ENCODE measurements around the gene HDAC4.
"Not testable (repeated sequence)": the region's sequence is repeated elsewhere in the genome, so short reads cannot be mapped to it uniquely, and the experiment has no call there.

HDAC4 gene

GRCh38 chr2:239069362-239070333 lies 331.2 kb downstream of the HDAC4 start:
- not testable (repeated sequence) for DNase-seq

GRCh38 chr2:239068411-239068810 lies 332.4 kb downstream of the HDAC4 start:
- no peak for DNase-seq

GRCh38 chr2:239067196-239067865 lies 333.5 kb downstream of the HDAC4 start:
- DNase-seq = no peak

- no peak for DNase-seq
Measured at GRCh38 chr2:239066597-239066996, 334.2 kb downstream of the HDAC4 start.

DNA sequence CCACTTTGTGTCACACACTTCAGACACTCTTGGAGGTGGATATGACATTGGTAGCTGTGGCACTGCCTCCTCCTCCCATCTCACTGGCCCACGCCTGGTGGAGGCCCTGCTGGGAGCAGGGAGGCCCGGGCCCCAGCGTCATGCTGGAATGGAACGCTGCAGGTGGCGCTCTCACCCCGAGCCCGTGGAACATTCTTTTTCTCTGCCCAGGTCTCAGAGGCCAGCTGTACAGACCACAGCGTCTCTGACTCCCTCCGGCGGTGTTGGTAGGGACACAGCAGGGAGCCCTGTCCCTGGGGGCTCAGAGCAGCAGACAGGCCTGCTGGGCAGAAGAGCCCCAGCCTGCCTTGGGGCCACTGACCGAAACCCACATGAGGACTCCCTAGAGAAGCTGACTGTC lies 334.9 kb downstream of the HDAC4 start:
- no peak for DNase-seq

GRCh38 chr2:239065537-239065936 lies 335.3 kb downstream of the HDAC4 start:
- DNase-seq = no peak

GRCh38 chr2:239064891-239065290 lies 335.9 kb downstream of the HDAC4 start:
- no peak for DNase-seq

DNA sequence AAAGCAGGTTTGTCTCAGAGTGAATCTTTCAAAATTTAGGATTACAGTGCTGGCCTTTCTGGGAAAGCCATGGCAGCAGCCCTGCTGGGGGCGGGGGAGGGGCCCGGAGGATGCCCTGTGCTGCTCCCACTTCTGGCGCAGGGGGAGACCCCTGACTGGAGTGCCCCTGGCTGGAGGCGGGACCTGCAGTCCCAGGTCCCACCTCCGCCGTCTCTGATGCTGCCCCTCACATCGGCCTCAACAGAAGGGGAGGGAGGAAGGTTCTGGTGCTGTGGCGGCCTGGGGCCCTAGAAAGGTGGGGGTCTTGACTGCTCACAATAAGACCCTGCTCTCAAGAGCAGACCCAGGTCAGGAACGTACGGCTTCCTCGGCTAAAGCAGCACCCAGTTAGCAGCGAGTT lies 336.6 kb downstream of the HDAC4 start:
- no peak for DNase-seq

DNA sequence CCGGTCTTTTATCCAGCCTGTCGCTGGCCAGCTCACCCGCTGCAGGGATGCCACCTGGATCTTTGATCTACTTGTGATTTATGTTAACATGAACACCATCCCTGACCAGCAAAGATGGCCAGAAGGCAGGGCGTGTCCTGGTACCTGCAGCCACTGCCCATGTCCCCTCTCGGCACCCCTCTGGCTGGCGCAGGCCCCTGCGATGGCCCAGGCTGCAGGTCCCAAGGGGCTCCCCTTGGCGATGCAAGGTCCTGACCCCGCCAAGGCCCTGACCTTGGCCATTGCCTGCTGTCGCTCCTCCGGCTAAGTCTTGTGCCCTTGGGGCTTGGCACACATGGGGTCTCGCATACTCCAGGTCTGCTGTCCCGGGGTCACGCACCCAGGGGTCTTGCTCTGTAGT lies 338.1 kb downstream of the HDAC4 start:
- no peak for DNase-seq

GRCh38 chr2:239061824-239062570 lies 338.8 kb downstream of the HDAC4 start:
- no peak for DNase-seq

DNA sequence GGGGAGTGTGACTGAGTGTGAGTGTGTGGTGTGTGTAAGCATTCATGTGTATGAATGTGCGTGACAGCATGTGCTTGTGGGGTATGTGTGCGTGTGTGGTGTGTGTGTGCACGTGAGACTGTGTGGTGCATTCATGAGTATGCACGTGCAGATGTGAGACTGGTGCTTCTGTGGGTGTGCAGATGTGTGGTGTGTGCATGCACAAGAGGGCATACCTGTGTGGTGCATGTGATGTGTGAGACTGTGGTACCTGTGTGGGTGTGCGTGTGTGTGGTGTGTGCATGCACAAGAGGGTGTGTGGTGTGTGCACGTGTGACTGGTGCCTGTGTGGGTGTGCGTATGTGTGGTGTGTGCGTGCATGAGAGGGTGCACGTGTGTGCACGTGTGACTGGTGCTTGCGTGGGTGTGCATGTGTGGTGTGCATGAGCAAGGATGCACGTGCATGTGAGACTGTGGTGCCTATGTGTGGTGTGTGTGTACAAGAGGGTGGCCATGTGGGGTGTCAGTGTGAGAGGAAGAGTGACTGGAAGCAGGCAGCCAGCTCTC lies 339.6 kb downstream of the HDAC4 start:
- DNase-seq = no peak

- DNase-seq = no peak
Measured at GRCh38 chr2:239060676-239061075, 340.1 kb downstream of the HDAC4 start.

DNA sequence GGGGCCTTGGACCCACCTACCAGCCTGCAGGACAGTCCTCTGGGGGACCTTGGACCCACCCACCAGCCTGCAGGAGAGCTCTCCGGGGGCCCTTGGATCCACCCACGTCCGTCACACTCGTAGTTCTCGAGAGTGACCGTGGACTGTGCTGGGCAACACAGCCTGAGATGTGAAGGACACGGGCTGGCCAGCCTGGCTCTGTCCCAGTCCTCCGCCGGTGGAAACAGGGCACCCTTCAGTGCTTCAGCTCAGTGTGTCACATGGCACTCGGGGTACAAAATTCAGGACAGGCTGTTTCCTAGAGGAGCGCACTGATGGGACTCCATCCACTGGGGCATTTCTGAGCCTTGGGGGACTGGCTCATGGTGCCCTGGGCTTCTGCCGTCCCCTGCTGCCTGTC lies 341.0 kb downstream of the HDAC4 start:
- no peak for DNase-seq

DNA sequence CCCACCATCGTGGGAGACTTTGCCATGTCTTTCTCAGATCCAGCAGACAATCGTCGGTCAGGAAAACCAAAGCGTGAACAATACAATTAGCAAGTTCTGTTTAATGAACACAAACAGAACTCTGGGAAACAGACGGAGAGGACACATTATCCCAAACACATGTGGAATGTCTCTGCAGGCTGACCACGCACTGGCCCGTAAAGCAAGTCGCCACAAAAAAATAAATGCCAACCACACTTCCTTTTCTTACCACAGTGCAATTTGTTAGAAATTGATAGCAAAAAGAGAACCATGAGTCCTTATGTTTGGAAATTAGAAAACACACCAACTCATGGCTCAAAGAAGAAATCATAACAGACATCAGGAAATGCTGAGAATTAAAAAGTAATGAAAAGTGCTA lies 342.1 kb downstream of the HDAC4 start:
- no peak for DNase-seq

- no peak for DNase-seq
Measured at GRCh38 chr2:239057533-239057932, 343.3 kb downstream of the HDAC4 start.

DNA sequence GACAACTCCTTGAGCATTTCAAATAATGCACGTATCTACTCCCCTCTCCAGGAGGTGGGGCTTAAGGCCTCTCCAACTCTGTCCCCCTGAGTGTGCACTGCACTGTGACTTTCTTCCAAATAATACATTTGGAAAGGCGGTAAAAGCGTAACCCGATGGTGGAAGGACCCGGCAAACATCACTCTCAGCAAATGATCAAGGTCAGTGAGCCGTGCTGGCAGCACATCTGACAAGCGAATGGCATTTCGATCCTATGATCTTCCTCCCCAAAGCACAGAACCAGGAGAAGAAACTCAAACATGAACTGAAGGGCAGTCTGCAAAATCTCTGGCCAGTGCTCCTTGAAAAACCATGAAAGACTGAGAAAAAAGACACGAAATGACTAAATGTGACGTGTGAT lies 344.2 kb downstream of the HDAC4 start:
- no peak for DNase-seq

DNA sequence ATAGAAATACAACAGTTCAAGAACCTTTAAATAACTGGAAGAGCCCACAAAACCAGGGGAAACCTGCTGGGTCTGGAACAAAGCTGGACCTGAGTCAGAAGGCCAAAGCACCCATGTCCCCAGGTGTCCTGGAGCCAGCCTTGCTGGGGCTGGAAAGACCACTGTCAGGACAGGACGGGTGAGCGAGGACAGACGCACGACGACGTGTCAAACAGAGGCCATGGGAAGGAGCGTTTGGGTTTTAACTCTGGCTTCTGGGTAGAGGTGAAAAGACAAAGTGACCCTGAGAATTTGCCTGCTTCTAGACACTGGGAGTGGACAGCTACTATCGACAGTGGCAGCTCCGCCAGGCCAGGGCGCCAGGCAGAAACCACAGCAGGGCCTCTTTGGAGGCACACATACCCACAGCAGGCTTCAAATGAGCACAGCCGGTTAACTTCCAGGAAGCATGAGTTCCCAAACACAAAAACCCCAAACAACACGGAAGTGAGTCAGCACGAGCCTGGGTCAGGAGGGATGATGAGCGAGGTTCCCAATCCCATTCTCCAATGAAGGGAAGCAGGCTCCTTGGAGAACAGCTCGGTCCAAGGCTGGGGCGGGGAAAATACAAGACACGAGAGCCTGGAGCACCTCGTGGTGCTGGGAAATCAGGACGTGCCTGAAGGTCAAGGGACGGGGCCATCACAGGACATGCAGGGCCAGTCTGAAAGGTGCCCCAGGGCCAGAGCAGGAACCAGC lies 344.9 kb downstream of the HDAC4 start:
- no peak for DNase-seq

DNA sequence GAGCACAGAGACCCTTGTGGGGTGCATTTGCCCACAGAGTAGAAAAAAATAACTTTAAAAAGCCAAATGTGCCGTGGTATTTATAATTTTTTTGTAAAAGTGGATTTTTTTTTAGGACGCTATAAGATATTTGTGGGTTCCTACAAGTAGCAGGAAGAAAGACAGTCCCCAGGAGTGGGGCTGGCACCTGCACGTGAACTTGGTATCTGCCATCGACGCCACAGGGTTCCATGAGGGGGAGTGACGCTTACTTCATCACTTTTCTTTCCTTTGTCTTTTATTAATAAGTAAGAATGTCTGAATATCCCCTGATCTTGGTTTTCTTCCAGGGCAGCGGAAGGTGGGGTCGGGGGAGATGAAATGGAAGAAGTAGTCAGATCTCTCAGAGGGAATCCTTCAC lies 345.9 kb downstream of the HDAC4 start:
- no peak for DNase-seq

DNA sequence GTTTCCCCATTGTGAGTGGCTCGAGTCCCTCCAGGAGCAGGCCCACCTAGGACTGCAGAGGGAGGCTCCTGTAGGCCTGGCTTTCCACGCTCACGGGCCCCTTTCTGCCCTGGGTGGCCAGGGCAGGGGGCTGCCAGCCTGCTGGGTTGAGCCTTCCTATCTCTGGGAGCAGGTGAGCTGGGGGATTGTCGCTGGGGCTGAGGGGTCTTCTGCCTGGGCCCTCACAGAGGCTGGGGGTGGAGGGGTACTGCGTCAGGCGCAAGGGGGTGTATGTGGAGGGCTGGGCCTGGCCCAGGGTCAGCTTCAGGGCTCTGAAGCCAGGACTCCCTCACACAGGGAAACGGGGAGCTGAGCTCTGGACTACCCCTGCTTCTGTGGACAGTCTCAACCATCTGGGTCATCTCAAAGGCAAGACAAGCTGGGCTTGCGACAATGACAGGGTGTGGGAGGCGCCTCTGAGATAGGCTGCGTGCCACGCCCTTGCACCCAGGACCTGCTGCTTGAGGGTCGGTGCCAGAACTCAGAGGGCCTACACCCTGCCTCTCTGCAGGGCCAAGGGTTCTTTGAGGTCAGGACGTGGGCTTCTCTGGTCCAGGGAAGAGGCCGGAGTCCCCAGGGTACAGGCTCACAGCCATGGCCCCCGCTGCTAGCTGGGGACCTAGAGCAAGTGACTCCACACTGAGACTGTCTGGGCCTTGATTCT lies 346.9 kb downstream of the HDAC4 start:
- DNase-seq = no peak

GRCh38 chr2:239052798-239053665 lies 347.8 kb downstream of the HDAC4 start:
- DNase-seq = no peak
